ENCODE results near the gene MAD1L1. TPM values are rescaled to one million over a fixed set of nuclear protein-coding genes. Genes with fewer than 3 reads are reported as not detected.

The MAD1L1 gene
- total RNA-seq, 1 donor from 2014 or later: 32.2 TPM

GRCh38 chr7:2106440-2106839 is 126.3 kb downstream of the MAD1L1 start:
- no peak for DNase-seq (ENCODE audit: low spot score)

- DNase-seq (ENCODE audit: low spot score): no peak
Measured at GRCh38 chr7:2105917-2106316, 126.8 kb downstream of the MAD1L1 start.

GRCh38 chr7:2105280-2105679 is 127.5 kb downstream of the MAD1L1 start:
- DNase-seq (ENCODE audit: low spot score): no peak

GRCh38 chr7:2104716-2105115 is 128.0 kb downstream of the MAD1L1 start:
- DNase-seq (ENCODE audit: low spot score): no peak

- DNase-seq (ENCODE audit: low spot score): peak; percentile 93
Measured at GRCh38 chr7:2104107-2104710, 128.5 kb downstream of the MAD1L1 start.

GRCh38 chr7:2103071-2103898 is 129.5 kb downstream of the MAD1L1 start:
- DNase-seq (ENCODE audit: low spot score): no peak

- DNase-seq (ENCODE audit: low spot score): no peak
Measured at GRCh38 chr7:2102375-2102723, 130.4 kb downstream of the MAD1L1 start.

- no peak for DNase-seq (ENCODE audit: low spot score)
Measured at GRCh38 chr7:2101630-2102374, 130.9 kb downstream of the MAD1L1 start.

- no peak for DNase-seq (ENCODE audit: low spot score)
Measured at GRCh38 chr7:2100278-2101208, 132.2 kb downstream of the MAD1L1 start.

- DNase-seq (ENCODE audit: low spot score): no peak
Measured at GRCh38 chr7:2099048-2099957, 133.4 kb downstream of the MAD1L1 start.

- no peak for DNase-seq (ENCODE audit: low spot score)
Measured at GRCh38 chr7:2098496-2098895, 134.2 kb downstream of the MAD1L1 start.

GRCh38 chr7:2098056-2098455 is 134.7 kb downstream of the MAD1L1 start:
- DNase-seq (ENCODE audit: low spot score): no peak

GRCh38 chr7:2097492-2097891 is 135.3 kb downstream of the MAD1L1 start:
- no peak for DNase-seq (ENCODE audit: low spot score)

GRCh38 chr7:2096692-2097387 is 135.9 kb downstream of the MAD1L1 start:
- DNase-seq (ENCODE audit: low spot score): no peak

- DNase-seq (ENCODE audit: low spot score): no peak
Measured at GRCh38 chr7:2095436-2095835, 137.3 kb downstream of the MAD1L1 start.

- DNase-seq (ENCODE audit: low spot score): no peak
Measured at GRCh38 chr7:2094454-2095045, 138.2 kb downstream of the MAD1L1 start.

- no peak for DNase-seq (ENCODE audit: low spot score)
Measured at GRCh38 chr7:2093843-2094220, 138.9 kb downstream of the MAD1L1 start.

GRCh38 chr7:2093215-2093842 is 139.4 kb downstream of the MAD1L1 start:
- DNase-seq (ENCODE audit: low spot score): no peak

- DNase-seq (ENCODE audit: low spot score): no peak
Measured at GRCh38 chr7:2092279-2092678, 140.5 kb downstream of the MAD1L1 start.
